ENCODE results near the gene CNTNAP2. TPM values are rescaled to one million over a fixed set of nuclear protein-coding genes. Genes with fewer than 3 reads are reported as not detected.

CNTNAP2 gene
- total and polyA plus RNA-seq, 2 of the 8 experiments (the other 6 are each of a cell fraction or from before 2014, with no cell fraction given): 27.9 to 71.0 TPM

GRCh38 chr7:147861058-147861716, 1744.6 kb downstream of the CNTNAP2 start:
- Histone ChIP-seq H3K14ac (ENCODE audit: insufficient read length) (no peak overlapping the region), H2BK12ac (ENCODE audit: low read depth, low read length) (no peak overlapping the region), H4K20me1 (replicated peaks in 1 of 2; ENCODE audit: control insufficient read depth in 1 of 2, insufficient read depth in 2 of 2, low read length in 2 of 2) (no peaks in the 10 kb centered on the region), H3K27me3 (replicated peaks in 1 of 4; ENCODE audit: control insufficient read depth in 3 of 4, extremely low read depth in 1 of 4, insufficient read depth in 3 of 4, low read length in 3 of 4) (no peaks in the 10 kb centered on the region), H3K4me1 (replicated peaks in 1 of 4; ENCODE audit: control insufficient read depth in 3 of 4, insufficient read depth in 4 of 4, low read length in 3 of 4) (no peaks in the 10 kb centered on the region), H3K56ac (replicated peaks; ENCODE audit: insufficient read length, low read depth, low read length) (no peak overlapping the region), H3K9me3 (ENCODE audit: insufficient read depth in 2 of 2, low read depth in 1 of 2, low read length in 1 of 2) (no peaks in the 10 kb centered on the region), H3K4ac (replicated peaks; ENCODE audit: insufficient read length, low read depth, low read length) (no peak overlapping the region), H2AK5ac (ENCODE audit: low read depth, low read length) (no peak overlapping the region), H3K79me2 (ENCODE audit: control insufficient read depth in 1 of 2, insufficient read depth in 2 of 2, low read length in 2 of 2) (no peaks in the 10 kb centered on the region), H3K36me3 (ENCODE audit: control insufficient read depth in 2 of 4, insufficient read depth in 4 of 4, low read length in 3 of 4) (no peaks in the 10 kb centered on the region), H3K23me2 (ENCODE audit: low read depth, low read length) (no peaks in the 10 kb centered on the region), H3K9ac (replicated peaks in 1 of 4; ENCODE audit: extremely low read depth in 1 of 4, low read depth in 3 of 4, low read length in 3 of 4) (no peak overlapping the region), H2AFZ (ENCODE audit: low read length) (no peak overlapping the region), H2BK20ac (ENCODE audit: low read length) (no peak overlapping the region), H3K4me3 (ENCODE audit: extremely low read depth in 1 of 4, insufficient read depth in 2 of 4, low read depth in 3 of 4, low read length in 4 of 4) (no peak overlapping the region), H3K79me1 (ENCODE audit: low read depth, low read length) (no peaks in the 10 kb centered on the region), H2BK15ac (ENCODE audit: low read length) (no peak overlapping the region), H4K8ac (ENCODE audit: extremely low read depth, insufficient read depth, low read length) (no peak overlapping the region), H3K23ac (ENCODE audit: insufficient read length) (no peak overlapping the region), H2BK5ac (ENCODE audit: low read depth, low read length) (no peak overlapping the region), H4K91ac (replicated peaks; ENCODE audit: insufficient read length, low read length) (no peak overlapping the region), H3K27ac (ENCODE audit: low read depth, low read length) (no peak overlapping the region), H2BK120ac (replicated peaks; ENCODE audit: low read depth, low read length) (no peak overlapping the region), H3K18ac (ENCODE audit: extremely low read depth, low read length) (no peak overlapping the region), H3K4me2 (ENCODE audit: insufficient read depth in 1 of 2, low read depth in 2 of 2, low read length in 2 of 2) (no peak overlapping the region), H4K5ac (ENCODE audit: insufficient read length, low read depth, low read length) (no peak overlapping the region)
- ChIA-PET CTCF (ENCODE audit: partially characterized antibody) (no interaction called here), POLR2A (ENCODE audit: partially characterized antibody) (no interaction called here)
- no peak for TF ChIP-seq SUZ12 (IDR thresholded peaks at IDR 0.05; ENCODE audit: low read length)
- DNase-seq (ENCODE audit: low read depth in 1 of 2, low spot score in 2 of 2): no peak
- no peak for FAIRE-seq
- WGBS, 2 experiments (ENCODE audit: extremely low coverage in 1 of 2, insufficient coverage in 1 of 2, insufficient read length in 1 of 2, insufficient replicate concordance in 2 of 2, low coverage in 1 of 2, low lambda C conversion rate in 2 of 2, missing lambda C conversion rate in 1 of 2): 88% methylated on average over 1 of the region's 1 CpG; no CpG with 5 or more reads in 1 of the 2 experiments
